ENCODE data around the gene DUSP9. TPM values are rescaled to one million over a fixed set of nuclear protein-coding genes. Genes with fewer than 3 reads are reported as not detected.

The DUSP9 gene
- total RNA-seq, 4 donors from 2014 or later: 0.22 to 0.38 (median 0.34) TPM; not detected in 1

DNA sequence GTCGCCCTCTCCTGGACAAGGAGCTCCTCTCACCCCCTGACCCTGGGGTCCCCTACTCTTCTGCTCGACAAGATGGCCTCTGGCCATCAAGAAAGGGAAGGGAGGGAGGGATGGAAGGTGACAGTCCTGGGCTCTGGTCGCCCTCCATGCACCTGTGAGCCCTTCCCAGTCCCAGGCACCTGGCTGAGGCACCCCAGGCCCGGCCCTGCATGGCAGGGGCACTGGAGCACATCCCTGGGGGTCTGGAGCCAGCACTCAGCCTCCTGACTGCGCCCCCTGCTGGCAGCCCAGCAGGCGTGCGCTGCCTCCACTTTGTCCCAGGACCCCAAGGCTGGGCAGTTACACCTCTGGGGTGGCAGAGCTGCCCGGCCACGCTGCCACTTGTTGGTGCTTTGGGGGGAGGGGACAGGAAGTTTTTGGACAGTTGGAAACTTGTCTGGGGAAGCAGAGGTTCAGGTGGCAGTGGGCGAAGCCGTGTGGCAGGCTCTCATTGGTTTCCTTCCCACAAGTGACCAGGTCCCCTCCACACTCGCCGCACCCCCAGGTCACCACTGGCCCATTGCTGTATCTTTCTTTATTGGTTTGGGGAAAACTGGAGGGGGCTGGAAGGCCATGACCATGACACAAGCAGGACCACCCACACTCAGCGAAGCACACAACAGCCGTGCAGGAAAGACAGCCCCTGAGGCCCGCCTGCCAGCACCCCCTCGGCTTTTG lies 22.3 kb downstream of the DUSP9 start:
- TF ChIP-seq, protein P1, sequence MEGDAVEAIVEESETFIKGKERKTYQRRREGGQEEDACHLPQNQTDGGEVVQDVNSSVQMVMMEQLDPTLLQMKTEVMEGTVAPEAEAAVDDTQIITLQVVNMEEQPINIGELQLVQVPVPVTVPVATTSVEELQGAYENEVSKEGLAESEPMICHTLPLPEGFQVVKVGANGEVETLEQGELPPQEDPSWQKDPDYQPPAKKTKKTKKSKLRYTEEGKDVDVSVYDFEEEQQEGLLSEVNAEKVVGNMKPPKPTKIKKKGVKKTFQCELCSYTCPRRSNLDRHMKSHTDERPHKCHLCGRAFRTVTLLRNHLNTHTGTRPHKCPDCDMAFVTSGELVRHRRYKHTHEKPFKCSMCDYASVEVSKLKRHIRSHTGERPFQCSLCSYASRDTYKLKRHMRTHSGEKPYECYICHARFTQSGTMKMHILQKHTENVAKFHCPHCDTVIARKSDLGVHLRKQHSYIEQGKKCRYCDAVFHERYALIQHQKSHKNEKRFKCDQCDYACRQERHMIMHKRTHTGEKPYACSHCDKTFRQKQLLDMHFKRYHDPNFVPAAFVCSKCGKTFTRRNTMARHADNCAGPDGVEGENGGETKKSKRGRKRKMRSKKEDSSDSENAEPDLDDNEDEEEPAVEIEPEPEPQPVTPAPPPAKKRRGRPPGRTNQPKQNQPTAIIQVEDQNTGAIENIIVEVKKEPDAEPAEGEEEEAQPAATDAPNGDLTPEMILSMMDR (IDR thresholded peaks at IDR 0.05; ENCODE audit: low read depth): no peak

DNA sequence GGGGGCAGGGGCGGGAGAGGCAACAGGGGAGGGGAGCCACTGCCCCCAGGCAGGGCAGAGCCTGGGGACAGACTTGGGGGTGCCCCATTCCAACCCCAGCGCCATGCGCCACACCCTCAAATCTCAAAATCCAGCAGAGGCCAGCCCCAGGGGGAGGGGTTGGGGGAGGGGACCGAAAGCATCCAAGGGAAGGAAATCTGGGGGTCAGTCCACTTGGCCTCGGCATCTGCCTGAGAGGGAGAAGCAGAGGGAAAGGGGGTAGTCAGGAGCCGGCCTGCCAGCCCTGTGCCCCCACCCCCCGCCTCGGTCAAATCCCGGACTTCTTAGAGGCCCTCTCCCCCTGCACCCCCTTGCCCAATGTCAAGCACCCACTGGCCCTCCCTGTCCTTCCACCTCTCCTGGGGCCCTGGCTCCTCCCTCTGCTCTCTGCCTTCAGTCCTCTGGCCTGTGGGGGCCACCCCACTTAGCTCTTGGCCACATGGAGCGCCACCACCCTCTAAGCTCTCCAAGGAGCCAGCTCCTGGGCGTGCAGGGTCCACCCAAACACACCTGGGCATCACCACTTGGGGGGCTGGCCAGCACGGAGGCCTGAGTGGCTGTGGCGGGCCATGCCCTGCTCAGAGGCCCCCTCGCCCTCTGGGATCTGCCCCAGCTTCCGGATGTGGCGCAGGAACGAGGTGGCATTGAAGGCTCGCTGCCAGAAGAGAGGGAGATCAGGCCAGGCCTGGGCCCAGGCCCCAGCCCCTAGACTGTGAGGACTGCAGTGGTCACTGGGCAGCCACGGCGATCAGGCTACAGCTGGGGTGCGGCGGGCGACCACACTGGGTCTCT lies 23.1 kb downstream of the DUSP9 start:
- TF ChIP-seq, protein P1 (IDR thresholded peaks at IDR 0.05; ENCODE audit: low read depth): no peak

DNA sequence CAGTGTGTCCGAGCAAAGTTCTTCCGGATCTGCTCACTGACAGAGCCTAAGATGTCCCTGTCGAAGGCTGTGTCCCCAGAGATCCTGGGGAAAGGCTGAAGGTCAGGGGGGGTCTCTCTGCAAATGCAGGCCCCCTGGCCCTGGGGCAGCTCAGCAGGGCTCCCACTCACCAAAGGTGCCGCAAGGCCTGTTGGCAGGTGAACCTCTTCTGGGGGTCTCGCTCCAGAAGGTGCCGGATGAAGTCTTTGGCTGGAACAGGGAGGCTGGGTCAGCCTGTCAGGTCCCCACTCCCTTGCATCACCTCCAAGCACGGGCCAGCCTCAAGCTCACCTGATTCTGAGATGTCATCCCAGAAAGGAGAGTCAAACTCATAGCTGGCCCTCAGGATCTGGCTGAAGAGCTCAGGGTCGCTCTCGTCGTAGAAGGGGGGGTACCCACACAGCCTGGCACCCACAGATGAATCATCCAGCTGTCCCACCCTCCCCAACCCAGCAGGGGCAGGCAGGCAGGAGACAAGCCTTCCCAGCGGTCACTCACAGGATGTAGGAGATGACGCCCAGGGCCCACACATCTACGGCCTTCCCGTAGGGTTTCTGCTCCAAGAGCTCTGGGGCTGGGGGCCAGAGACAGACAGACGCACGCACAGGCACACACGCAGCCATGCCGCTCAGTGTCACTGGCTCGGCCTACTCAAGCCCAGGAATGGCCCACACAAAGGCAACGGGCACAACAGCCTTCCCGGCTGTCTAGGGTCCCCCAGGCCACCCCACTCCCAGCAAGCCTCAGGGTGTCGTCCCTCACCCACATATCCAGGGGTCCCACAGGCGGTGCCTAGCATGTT lies 24.0 kb downstream of the DUSP9 start:
- TF ChIP-seq, protein P1 (IDR thresholded peaks at IDR 0.05; ENCODE audit: low read depth): no peak

DNA sequence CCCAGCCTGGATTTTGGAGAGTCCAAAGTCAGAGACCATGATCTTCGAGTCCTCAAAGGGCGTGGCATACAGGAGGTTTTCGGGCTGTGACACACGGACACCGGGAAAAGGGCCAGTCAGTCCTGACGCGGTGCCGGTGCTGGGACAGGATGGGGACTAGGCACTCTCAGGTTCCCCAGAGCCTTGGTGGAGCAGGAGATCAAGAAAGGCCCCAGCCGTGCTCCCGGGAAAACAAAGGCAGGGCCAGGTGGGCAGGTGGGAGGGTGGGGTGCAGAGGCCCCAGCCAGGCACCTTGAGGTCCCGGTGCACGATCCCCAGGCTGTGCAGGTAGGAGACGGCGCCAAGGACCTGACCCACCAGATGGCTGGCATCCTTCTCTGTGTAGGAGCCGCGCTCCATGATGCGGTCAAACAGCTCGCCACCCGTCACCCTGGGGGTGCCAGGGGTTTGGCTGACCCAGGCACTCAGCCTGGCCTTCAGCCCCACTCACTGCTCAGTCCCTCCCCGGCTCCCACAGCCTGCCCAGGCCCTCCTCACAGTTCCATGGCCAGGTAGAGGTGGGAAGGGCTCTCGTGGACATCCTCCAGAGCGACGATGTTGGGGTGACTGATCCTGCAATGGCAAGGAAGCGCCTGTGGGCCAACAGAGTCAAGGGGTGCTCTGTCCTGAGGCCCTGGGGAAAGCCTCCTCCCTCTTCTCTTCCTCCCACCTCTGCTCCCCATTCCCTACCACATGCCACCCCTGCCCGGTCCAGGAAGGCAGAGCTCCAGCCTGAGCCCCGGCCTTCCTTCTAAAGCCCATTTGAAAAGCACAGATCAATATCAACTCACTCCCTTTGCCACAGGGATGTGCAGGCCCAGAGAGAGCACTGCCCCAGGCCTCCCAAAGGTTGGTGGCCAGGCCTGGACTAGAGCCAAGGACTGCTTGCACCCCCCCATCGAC lies 24.9 kb downstream of the DUSP9 start:
- TF ChIP-seq, protein P1 (IDR thresholded peaks at IDR 0.05; ENCODE audit: low read depth): no peak

DNA sequence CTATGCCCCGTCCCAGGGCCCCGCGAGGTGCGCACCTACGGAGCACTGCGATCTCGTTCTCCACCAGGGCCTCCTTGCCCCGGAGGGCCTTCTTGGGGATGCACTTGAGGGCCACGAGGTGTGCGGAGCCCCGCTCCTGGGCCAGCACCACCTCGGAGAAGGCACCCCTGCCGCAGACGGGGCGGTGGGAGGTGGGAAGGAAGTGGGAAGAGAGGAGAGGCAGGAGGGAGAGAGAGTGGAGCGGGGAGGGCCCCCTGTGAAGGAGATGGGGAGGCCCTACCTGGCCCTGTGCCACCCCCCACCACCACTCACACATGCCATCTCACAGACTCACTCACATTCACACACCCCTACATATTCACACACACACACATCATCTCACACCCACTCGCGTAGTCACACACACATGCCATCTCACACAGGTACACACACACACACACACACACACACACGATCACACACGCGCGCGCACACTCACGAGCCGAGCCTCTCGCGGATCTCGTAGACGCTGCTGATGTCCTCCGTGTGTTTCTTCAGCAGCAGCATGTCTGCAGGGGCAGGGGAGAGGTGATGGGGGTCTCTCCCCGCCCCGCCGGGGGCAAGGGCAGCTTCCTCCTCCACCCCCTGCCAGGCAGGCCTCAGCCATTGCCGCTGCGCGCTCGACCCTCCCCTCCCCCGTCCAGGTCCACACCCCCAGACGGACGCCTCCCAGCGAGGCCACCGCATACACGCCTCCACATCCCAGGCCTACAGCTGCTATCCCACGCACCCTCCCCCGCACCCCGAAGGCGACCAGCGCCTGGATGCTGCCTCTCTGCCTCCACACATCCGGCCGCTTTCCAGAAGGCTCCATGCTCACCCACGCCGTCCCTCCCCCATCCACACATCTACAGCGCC lies 25.8 kb downstream of the DUSP9 start:
- TF ChIP-seq, protein P1 (IDR thresholded peaks at IDR 0.05; ENCODE audit: low read depth): no peak
